ENCODE results near the gene SEC24D.
"Not testable (repeated sequence)": the region's sequence is repeated elsewhere in the genome, so short reads cannot be mapped to it uniquely, and the experiment has no call there.

SEC24D gene

GRCh38 chr4:118777649-118778048, 58.3 kb downstream of the SEC24D start:
- not testable (repeated sequence) for H3K4me3 ChIP-seq

GRCh38 chr4:118776955-118777640, 58.8 kb downstream of the SEC24D start:
- not testable (repeated sequence) for H3K27ac ChIP-seq

More at GRCh38 chr4:118777649-118778048, 58.3 kb downstream of the SEC24D start:
- H3K27ac ChIP-seq, result not testable (repeated sequence)

GRCh38 chr4:118776157-118776954, 59.6 kb downstream of the SEC24D start:
- Histone ChIP-seq H3K4me3 (no peak overlapping the region), H3K27ac (peak overlapping the region in 1 of 21 experiments; percentile 43)

More at GRCh38 chr4:118776955-118777640, 58.8 kb downstream of the SEC24D start:
- H3K4me3 ChIP-seq, result not testable (repeated sequence)

GRCh38 chr4:118775405-118775804, 60.5 kb downstream of the SEC24D start:
- H3K27ac ChIP-seq, result no peak overlapping the region
- no peak overlapping the region for H3K4me3 ChIP-seq

GRCh38 chr4:118774989-118775388, 60.9 kb downstream of the SEC24D start:
- no peak overlapping the region for H3K4me3 ChIP-seq
- no peak overlapping the region for H3K27ac ChIP-seq

- Histone ChIP-seq H3K27ac (no peak overlapping the region), H3K4me3 (no peak overlapping the region)
These were observed 61.6 kb downstream of the SEC24D start for GRCh38 chr4:118774321-118774720.

- peak overlapping the region in 1 of 21 experiments; percentile 9 for H3K27ac ChIP-seq
These were observed 62.5 kb downstream of the SEC24D start for GRCh38 chr4:118773429-118773792.

GRCh38 chr4:118772767-118773428, 63.0 kb downstream of the SEC24D start:
- H3K27ac ChIP-seq, result peak overlapping the region in 2 of 21 experiments; percentile 9 to 21
- H3K4me3 ChIP-seq, result no peak overlapping the region

More at GRCh38 chr4:118773429-118773792, 62.5 kb downstream of the SEC24D start:
- H3K4me3 ChIP-seq, result no peak overlapping the region

GRCh38 chr4:118772081-118772766, 63.7 kb downstream of the SEC24D start:
- peak overlapping the region in 2 of 21 experiments; percentile 9 to 21 for H3K27ac ChIP-seq

GRCh38 chr4:118770741-118771187, 65.2 kb downstream of the SEC24D start:
- peak overlapping the region in 2 of 21 experiments; percentile 8 to 51 for H3K27ac ChIP-seq
- H3K4me3 ChIP-seq, result no peak overlapping the region

More at GRCh38 chr4:118772081-118772766, 63.7 kb downstream of the SEC24D start:
- no peak overlapping the region for H3K4me3 ChIP-seq

GRCh38 chr4:118769161-118769560, 66.8 kb downstream of the SEC24D start:
- peak overlapping the region in 8 of 21 experiments; percentile 4 to 51 (median 30) for H3K27ac ChIP-seq
- H3K4me3 ChIP-seq, result no peak overlapping the region

- Histone ChIP-seq H3K27ac (peak overlapping the region in 5 of 21 experiments; percentile 16 to 66 (median 55)), H3K4me3 (no peak overlapping the region)
These were observed 68.8 kb downstream of the SEC24D start for GRCh38 chr4:118767109-118767508.

- Histone ChIP-seq H3K4me3 (no peak overlapping the region), H3K27ac (peak overlapping the region in 10 of 21 experiments; percentile 1 to 66 (median 34))
These were observed 70.5 kb downstream of the SEC24D start for GRCh38 chr4:118765399-118765798.

GRCh38 chr4:118762730-118763477, 73.0 kb downstream of the SEC24D start:
- peak overlapping the region in 7 of 21 experiments; percentile 8 to 64 (median 50) for H3K27ac ChIP-seq
- H3K4me3 ChIP-seq, result no peak overlapping the region

- H3K27ac ChIP-seq, result peak overlapping the region in 4 of 21 experiments; percentile 27 to 56 (median 39)
- H3K4me3 ChIP-seq, result no peak overlapping the region
These were observed 73.8 kb downstream of the SEC24D start for GRCh38 chr4:118762155-118762554.

GRCh38 chr4:118761397-118762016, 74.4 kb downstream of the SEC24D start:
- peak overlapping the region in 1 of 21 experiments; percentile 50 for H3K27ac ChIP-seq
- H3K4me3 ChIP-seq, result no peak overlapping the region

- Histone ChIP-seq H3K27ac (peak overlapping the region in 2 of 21 experiments; percentile 7 to 18), H3K4me3 (no peak overlapping the region)
These were observed 75.4 kb downstream of the SEC24D start for GRCh38 chr4:118760493-118760892.

- no peak overlapping the region for H3K4me3 ChIP-seq
- peak overlapping the region in 2 of 21 experiments; percentile 5 to 16 for H3K27ac ChIP-seq
These were observed 75.8 kb downstream of the SEC24D start for GRCh38 chr4:118760092-118760491.

Measured in skin epidermis (tissue), 12 donors.